Ascending aorta (tissue), 2 donors: ENCODE results near the gene RUNX1. TPM values are rescaled to one million over a fixed set of nuclear protein-coding genes. Genes with fewer than 3 reads are reported as not detected.

Source experiments
- DNase-seq, 2 donors: peaks; one replicate each; pipeline ENCODE4 v3.0.0-alpha.2; 2019; ENCODE audit warnings: low spot score in 2 of 2
- H3K27ac ChIP-seq, 2 donors: fragments of 200-600 bp; sonication (generic); one replicate each; pipeline ENCODE4 v1.5.1; 2016 to 2017; ENCODE audit warnings: mild to moderate bottlenecking in 1 of 2
- H3K27me3 ChIP-seq: fragments of 200-600 bp; sonication (generic); one replicate; pipeline ENCODE4 v1.5.1; 2017
- H3K36me3 ChIP-seq, 2 donors: fragments of 200-600 bp; sonication (generic); one replicate each; pipeline ENCODE4 v1.5.1; 2016
- H3K4me1 ChIP-seq, 2 donors: fragments of 200-600 bp; sonication (generic); one replicate each; pipeline ENCODE4 v1.5.1; 2016 to 2017; ENCODE audit warnings: mild to moderate bottlenecking in 1 of 2
- H3K4me3 ChIP-seq, 2 donors: fragments of 200-600 bp; sonication (generic); one replicate each; pipeline ENCODE4 v1.5.1; 2016 to 2017; ENCODE audit warnings: mild to moderate bottlenecking in 1 of 2
- H3K9me3 ChIP-seq, 2 donors: fragments of 200-600 bp; sonication (generic); one replicate each; pipeline ENCODE4 v1.5.1; 2016
- intact Hi-C: fragments of 100-400 bp; cut with DNase I; formaldehyde crosslinking; loops from one replicate; pipeline ENCODE4 v1.15.1; 2023
- total RNA-seq: library from RNA; depleted of rRNA; stranded (reverse); fragments of >200 nt; gene quantifications from one replicate; pipeline ENCODE4 v1.1.0, GENCODE V29; 2016
- TF ChIP-seq, protein P1 (sequence below), 3 experiments: fragments of 200-600 bp in 2 of 3; fragments of 450-650 bp in 1 of 3; sonication (generic) in 2 of 3; IDR thresholded peaks; one replicate each; pipeline ENCODE4 v1.5.1; 2016 to 2019; ENCODE audit warnings: antibody characterized with exemption in 3 of 3, mild to moderate bottlenecking in 1 of 3, moderate library complexity in 1 of 3

The RUNX1 gene
- total RNA-seq, 1 donor from 2014 or later, result 16.3 TPM

GRCh38 chr21:34820051-34820450, 229.1 kb downstream of the RUNX1 start:
- no peaks in the 10 kb centered on the region for H3K9me3 ChIP-seq
- no peak overlapping the region for H3K4me3 ChIP-seq
- TF ChIP-seq, protein P1, sequence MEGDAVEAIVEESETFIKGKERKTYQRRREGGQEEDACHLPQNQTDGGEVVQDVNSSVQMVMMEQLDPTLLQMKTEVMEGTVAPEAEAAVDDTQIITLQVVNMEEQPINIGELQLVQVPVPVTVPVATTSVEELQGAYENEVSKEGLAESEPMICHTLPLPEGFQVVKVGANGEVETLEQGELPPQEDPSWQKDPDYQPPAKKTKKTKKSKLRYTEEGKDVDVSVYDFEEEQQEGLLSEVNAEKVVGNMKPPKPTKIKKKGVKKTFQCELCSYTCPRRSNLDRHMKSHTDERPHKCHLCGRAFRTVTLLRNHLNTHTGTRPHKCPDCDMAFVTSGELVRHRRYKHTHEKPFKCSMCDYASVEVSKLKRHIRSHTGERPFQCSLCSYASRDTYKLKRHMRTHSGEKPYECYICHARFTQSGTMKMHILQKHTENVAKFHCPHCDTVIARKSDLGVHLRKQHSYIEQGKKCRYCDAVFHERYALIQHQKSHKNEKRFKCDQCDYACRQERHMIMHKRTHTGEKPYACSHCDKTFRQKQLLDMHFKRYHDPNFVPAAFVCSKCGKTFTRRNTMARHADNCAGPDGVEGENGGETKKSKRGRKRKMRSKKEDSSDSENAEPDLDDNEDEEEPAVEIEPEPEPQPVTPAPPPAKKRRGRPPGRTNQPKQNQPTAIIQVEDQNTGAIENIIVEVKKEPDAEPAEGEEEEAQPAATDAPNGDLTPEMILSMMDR (IDR thresholded peaks at IDR 0.05), result no peak
- no peaks in the 10 kb centered on the region for H3K4me1 ChIP-seq
- no peak for DNase-seq
- H3K27me3 ChIP-seq, result no peaks in the 10 kb centered on the region
- H3K36me3 ChIP-seq, result peaks cover 0 to 5% of the 10 kb centered on the region in 2 donors
- no peak overlapping the region for H3K27ac ChIP-seq
- intact Hi-C loops, result no loop called here

DNA sequence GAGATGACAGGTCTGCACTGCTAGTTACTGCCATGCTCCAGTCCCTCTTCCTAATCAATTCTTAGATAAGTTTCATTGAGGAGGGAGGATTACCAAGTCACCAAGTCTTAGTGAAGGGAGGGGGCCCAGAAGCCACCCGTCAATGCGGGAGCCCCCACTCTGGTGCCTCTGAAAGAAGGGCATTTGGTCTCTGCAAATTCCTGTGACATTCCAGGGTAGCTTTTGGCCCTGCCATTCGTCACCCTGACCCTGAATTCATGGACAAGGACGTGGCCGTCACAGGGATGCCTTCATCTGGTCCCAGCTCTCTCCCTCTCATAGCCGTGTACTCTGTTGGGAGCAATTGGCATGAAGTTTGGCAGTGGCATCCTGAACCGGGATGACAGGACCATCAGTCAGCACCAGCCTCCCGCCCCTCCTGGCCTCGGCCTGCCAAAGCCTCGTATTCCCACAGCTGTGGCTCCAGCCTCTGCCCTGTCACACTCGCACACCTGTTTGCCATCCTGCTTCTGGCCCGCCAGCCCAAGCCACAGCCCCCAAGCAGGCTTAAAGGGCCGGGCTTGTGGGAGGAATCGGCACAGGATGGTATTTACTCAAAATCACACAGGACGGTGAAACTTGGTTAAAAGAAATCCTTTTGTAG, 229.6 kb downstream of the RUNX1 start:
- Histone ChIP-seq H3K27me3 (no peaks in the 10 kb centered on the region), H3K27ac (no peak overlapping the region), H3K4me1 (no peaks in the 10 kb centered on the region), H3K4me3 (no peak overlapping the region), H3K9me3 (no peaks in the 10 kb centered on the region), H3K36me3 (peaks cover 0 to 5% of the 10 kb centered on the region in 2 donors)
- TF ChIP-seq, protein P1 (IDR thresholded peaks at IDR 0.05), result no peak
- intact Hi-C loops, result no loop called here
- DNase-seq, result no peak

GRCh38 chr21:34818662-34819158, 230.4 kb downstream of the RUNX1 start:
- TF ChIP-seq, protein P1 (IDR thresholded peaks at IDR 0.05), result no peak
- H3K4me3 ChIP-seq, result no peak overlapping the region
- H3K4me1 ChIP-seq, result no peaks in the 10 kb centered on the region
- no peaks in the 10 kb centered on the region for H3K9me3 ChIP-seq
- peaks cover 0 to 5% of the 10 kb centered on the region in 2 donors for H3K36me3 ChIP-seq
- intact Hi-C loops, result no loop called here
- no peak for DNase-seq
- no peak overlapping the region for H3K27ac ChIP-seq
- H3K27me3 ChIP-seq, result no peaks in the 10 kb centered on the region

DNA sequence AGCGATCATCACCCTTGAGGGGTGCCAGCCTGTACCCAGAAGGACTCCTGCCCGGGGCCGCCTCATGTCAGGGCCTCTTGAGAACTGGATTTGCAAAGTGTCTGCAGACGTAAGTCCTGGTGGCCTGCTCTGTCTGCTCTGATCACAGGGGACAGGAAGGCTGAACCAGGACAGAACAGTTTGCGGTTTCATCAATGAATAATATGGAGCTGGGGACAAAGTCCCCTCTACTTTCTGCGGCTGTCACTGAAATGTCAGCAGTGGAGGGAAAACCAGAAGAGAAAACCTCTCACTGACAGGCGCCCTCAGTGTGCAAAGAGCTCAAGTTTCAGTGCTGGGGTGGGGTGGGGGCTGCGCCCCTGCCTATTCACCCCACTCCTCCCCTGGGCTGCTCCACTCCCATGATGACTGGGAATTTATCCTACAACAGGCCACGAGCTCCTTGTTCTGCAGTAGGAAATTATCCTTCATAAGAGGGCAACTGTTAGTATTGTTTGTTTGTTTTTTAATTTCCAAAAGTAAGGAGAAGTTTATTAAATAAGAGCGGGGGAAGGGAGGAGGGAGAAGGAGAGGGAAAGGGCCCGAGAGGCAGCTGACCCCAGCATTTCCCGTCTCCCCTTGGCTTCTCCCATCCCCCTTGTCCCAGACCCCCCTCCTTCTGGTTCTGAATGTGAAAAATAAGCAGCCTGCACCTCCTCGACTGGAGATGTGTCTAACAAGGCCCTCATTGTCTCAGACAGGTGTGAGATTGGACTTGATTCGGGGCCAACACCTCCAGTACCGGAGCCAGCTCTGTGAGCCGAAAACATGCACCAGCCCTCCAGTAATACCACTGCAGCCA, 231.1 kb downstream of the RUNX1 start:
- Histone ChIP-seq H3K4me3 (no peak overlapping the region), H3K4me1 (no peaks in the 10 kb centered on the region), H3K36me3 (peaks cover 0 to 5% of the 10 kb centered on the region in 2 donors), H3K27me3 (no peaks in the 10 kb centered on the region), H3K9me3 (no peaks in the 10 kb centered on the region), H3K27ac (no peak overlapping the region)
- intact Hi-C loops, result no loop called here
- TF ChIP-seq, protein P1 (IDR thresholded peaks at IDR 0.05), result no peak
- DNase-seq, result no peak

DNA sequence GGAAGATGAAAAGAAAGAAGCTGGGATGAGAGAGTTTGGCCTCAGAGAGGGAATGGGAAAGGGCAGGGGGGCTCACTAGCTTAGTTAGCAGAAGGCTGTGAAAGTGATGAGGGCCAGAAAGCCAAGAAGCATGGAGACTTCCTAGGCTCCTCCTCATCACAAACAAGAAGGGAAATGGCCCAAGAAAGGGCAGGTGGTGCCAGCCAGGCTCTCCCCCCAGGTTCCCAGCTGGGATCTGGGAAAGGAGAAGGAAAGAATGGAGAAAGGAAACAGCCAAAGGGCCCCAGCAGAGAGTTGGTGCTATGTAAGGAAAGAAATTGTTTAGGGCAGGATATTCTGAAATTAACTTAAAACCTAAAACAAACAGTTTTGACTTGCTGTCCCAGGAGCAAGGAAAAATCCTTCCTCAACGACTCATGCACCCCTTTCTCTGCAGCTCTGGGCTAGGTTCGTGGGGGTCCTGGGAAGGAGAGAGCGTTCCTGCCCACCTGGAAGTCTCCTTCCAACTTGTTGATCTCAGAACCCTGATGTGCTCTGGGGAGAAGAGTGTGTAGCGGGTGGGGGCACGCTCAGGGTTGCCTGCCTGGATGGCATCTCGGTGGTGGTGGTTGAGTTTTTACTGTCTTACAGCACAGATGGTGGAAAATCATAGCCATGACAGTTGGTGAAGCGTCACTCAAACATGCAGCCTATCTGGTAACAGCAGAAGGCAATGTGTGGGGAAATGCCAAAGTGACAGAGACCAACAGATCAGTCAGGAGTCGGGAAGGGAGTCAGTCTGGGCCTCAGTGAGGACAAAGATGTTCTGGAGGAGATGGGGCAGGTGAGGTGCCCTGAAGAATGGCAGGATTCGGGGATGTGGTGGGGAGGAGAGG, 233.0 kb downstream of the RUNX1 start:
- Histone ChIP-seq H3K9me3 (no peaks in the 10 kb centered on the region), H3K27me3 (no peaks in the 10 kb centered on the region), H3K27ac (no peak overlapping the region), H3K36me3 (peaks cover 0 to 5% of the 10 kb centered on the region in 2 donors), H3K4me3 (no peak overlapping the region), H3K4me1 (no peaks in the 10 kb centered on the region)
- intact Hi-C loops, result no loop called here
- DNase-seq, result no peak
- TF ChIP-seq, protein P1 (IDR thresholded peaks at IDR 0.05), result no peak
